ENCODE results near the gene MRPL58. TPM values are rescaled to one million over a fixed set of nuclear protein-coding genes. Genes with fewer than 3 reads are reported as not detected.
A peak's percentile ranks its signal among the peaks of the same experiment; 100 is the strongest.

The MRPL58 gene
- total RNA-seq, 1 experiment from 2014 or later, result 41.9 TPM

DNA sequence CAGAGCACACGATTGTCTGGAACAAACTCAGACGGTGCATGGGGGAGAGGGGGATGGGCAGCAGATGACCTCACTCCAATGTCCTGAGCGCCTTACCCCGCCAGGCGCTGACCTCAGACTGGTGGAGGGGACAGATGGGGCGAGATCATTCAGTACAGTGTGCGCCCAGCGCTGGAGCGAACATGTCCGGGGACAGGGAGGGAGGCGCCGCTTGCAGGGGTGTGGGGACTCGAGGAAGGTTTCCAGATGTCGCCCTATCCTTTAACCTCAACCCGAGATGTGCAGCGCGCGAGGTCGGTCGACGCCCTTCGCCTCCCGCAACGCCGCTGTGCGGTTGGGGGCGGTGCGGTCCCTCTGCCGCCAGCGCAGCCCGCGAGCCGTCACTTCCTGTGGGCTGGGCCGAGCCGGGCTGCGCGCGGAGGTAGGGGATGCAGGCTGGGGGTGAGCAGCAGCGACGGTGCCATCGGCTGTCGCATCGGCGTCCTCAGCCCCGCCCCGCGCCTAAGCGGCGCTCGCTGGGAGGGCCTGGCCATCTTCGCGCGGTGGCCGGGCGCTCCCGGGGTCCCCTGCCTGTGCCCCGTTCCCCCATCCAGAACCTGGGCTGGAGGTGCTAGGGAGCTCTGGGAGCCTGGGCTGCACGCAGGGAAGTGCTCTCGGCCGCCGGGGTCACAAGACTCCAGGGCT is 30.3 kb upstream of the MRPL58 start (continued):
- TF ChIP-seq, protein P1, sequence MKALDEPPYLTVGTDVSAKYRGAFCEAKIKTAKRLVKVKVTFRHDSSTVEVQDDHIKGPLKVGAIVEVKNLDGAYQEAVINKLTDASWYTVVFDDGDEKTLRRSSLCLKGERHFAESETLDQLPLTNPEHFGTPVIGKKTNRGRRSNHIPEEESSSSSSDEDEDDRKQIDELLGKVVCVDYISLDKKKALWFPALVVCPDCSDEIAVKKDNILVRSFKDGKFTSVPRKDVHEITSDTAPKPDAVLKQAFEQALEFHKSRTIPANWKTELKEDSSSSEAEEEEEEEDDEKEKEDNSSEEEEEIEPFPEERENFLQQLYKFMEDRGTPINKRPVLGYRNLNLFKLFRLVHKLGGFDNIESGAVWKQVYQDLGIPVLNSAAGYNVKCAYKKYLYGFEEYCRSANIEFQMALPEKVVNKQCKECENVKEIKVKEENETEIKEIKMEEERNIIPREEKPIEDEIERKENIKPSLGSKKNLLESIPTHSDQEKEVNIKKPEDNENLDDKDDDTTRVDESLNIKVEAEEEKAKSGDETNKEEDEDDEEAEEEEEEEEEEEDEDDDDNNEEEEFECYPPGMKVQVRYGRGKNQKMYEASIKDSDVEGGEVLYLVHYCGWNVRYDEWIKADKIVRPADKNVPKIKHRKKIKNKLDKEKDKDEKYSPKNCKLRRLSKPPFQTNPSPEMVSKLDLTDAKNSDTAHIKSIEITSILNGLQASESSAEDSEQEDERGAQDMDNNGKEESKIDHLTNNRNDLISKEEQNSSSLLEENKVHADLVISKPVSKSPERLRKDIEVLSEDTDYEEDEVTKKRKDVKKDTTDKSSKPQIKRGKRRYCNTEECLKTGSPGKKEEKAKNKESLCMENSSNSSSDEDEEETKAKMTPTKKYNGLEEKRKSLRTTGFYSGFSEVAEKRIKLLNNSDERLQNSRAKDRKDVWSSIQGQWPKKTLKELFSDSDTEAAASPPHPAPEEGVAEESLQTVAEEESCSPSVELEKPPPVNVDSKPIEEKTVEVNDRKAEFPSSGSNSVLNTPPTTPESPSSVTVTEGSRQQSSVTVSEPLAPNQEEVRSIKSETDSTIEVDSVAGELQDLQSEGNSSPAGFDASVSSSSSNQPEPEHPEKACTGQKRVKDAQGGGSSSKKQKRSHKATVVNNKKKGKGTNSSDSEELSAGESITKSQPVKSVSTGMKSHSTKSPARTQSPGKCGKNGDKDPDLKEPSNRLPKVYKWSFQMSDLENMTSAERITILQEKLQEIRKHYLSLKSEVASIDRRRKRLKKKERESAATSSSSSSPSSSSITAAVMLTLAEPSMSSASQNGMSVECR (CRISPR knock-in tag; IDR thresholded peaks at IDR 0.05; ENCODE audit: borderline replicate concordance), result peak; percentile 95
- TF ChIP-seq ZNF671 (CRISPR knock-in tag; IDR thresholded peaks at IDR 0.05) (no peak), CREB1 (CRISPR knock-in tag; IDR thresholded peaks at IDR 0.05) (no peak; the same call in none of the 2 replicates), GRHL2 (CRISPR knock-in tag; IDR thresholded peaks at IDR 0.05; ENCODE audit: insufficient replicate concordance, severe bottlenecking) (no peak), ZNF423 (CRISPR knock-in tag; IDR thresholded peaks at IDR 0.05) (no peak), NFE2L1 (CRISPR knock-in tag; IDR thresholded peaks at IDR 0.05) (peak; percentile 63), SMAD3 (CRISPR knock-in tag; IDR thresholded peaks at IDR 0.05; ENCODE audit: borderline replicate concordance) (no peak), CREM (CRISPR knock-in tag; IDR thresholded peaks at IDR 0.05) (peak; percentile 82), SOX15 (CRISPR knock-in tag; IDR thresholded peaks at IDR 0.05) (no peak), NR1H2 (CRISPR knock-in tag; IDR thresholded peaks at IDR 0.05) (no peak), HMGA2 (CRISPR knock-in tag; IDR thresholded peaks at IDR 0.05) (no peak), ZNF416 (CRISPR knock-in tag; IDR thresholded peaks at IDR 0.05) (no peak), MYBL2 (CRISPR knock-in tag; IDR thresholded peaks at IDR 0.05) (no peak; the same call in none of the 2 replicates), RORB (CRISPR knock-in tag; IDR thresholded peaks at IDR 0.05) (no peak), TCF7 (CRISPR knock-in tag; IDR thresholded peaks at IDR 0.05; ENCODE audit: low read depth) (no peak), ATF1 (CRISPR knock-in tag; IDR thresholded peaks at IDR 0.05) (no peak), ZNF121 (CRISPR knock-in tag; IDR thresholded peaks at IDR 0.05) (0 out of 2 replicates have a peak, but pooled peaks have one; percentile 58), NR2C2 (CRISPR knock-in tag; IDR thresholded peaks at IDR 0.05) (no peak)
- TF ChIP-seq, protein P2, sequence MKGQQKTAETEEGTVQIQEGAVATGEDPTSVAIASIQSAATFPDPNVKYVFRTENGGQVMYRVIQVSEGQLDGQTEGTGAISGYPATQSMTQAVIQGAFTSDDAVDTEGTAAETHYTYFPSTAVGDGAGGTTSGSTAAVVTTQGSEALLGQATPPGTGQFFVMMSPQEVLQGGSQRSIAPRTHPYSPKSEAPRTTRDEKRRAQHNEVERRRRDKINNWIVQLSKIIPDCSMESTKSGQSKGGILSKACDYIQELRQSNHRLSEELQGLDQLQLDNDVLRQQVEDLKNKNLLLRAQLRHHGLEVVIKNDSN (CRISPR knock-in tag; IDR thresholded peaks at IDR 0.05), result peak; percentile 51; the same call in 1 of the 2 replicates
- TF ChIP-seq, protein P3, sequence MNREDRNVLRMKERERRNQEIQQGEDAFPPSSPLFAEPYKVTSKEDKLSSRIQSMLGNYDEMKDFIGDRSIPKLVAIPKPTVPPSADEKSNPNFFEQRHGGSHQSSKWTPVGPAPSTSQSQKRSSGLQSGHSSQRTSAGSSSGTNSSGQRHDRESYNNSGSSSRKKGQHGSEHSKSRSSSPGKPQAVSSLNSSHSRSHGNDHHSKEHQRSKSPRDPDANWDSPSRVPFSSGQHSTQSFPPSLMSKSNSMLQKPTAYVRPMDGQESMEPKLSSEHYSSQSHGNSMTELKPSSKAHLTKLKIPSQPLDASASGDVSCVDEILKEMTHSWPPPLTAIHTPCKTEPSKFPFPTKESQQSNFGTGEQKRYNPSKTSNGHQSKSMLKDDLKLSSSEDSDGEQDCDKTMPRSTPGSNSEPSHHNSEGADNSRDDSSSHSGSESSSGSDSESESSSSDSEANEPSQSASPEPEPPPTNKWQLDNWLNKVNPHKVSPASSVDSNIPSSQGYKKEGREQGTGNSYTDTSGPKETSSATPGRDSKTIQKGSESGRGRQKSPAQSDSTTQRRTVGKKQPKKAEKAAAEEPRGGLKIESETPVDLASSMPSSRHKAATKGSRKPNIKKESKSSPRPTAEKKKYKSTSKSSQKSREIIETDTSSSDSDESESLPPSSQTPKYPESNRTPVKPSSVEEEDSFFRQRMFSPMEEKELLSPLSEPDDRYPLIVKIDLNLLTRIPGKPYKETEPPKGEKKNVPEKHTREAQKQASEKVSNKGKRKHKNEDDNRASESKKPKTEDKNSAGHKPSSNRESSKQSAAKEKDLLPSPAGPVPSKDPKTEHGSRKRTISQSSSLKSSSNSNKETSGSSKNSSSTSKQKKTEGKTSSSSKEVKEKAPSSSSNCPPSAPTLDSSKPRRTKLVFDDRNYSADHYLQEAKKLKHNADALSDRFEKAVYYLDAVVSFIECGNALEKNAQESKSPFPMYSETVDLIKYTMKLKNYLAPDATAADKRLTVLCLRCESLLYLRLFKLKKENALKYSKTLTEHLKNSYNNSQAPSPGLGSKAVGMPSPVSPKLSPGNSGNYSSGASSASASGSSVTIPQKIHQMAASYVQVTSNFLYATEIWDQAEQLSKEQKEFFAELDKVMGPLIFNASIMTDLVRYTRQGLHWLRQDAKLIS (CRISPR knock-in tag; IDR thresholded peaks at IDR 0.05; ENCODE audit: borderline replicate concordance), result 0 out of 2 replicates have a peak, but pooled peaks have one; percentile 46
- TF ChIP-seq, protein P4, sequence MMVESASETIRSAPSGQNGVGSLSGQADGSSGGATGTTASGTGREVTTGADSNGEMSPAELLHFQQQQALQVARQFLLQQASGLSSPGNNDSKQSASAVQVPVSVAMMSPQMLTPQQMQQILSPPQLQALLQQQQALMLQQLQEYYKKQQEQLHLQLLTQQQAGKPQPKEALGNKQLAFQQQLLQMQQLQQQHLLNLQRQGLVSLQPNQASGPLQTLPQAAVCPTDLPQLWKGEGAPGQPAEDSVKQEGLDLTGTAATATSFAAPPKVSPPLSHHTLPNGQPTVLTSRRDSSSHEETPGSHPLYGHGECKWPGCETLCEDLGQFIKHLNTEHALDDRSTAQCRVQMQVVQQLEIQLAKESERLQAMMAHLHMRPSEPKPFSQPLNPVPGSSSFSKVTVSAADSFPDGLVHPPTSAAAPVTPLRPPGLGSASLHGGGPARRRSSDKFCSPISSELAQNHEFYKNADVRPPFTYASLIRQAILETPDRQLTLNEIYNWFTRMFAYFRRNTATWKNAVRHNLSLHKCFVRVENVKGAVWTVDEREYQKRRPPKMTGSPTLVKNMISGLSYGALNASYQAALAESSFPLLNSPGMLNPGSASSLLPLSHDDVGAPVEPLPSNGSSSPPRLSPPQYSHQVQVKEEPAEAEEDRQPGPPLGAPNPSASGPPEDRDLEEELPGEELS (CRISPR knock-in tag; IDR thresholded peaks at IDR 0.05), result peak; percentile 89
- TF ChIP-seq, protein P5, sequence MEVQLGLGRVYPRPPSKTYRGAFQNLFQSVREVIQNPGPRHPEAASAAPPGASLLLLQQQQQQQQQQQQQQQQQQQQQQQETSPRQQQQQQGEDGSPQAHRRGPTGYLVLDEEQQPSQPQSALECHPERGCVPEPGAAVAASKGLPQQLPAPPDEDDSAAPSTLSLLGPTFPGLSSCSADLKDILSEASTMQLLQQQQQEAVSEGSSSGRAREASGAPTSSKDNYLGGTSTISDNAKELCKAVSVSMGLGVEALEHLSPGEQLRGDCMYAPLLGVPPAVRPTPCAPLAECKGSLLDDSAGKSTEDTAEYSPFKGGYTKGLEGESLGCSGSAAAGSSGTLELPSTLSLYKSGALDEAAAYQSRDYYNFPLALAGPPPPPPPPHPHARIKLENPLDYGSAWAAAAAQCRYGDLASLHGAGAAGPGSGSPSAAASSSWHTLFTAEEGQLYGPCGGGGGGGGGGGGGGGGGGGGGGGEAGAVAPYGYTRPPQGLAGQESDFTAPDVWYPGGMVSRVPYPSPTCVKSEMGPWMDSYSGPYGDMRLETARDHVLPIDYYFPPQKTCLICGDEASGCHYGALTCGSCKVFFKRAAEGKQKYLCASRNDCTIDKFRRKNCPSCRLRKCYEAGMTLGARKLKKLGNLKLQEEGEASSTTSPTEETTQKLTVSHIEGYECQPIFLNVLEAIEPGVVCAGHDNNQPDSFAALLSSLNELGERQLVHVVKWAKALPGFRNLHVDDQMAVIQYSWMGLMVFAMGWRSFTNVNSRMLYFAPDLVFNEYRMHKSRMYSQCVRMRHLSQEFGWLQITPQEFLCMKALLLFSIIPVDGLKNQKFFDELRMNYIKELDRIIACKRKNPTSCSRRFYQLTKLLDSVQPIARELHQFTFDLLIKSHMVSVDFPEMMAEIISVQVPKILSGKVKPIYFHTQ (CRISPR knock-in tag; IDR thresholded peaks at IDR 0.05), result no peak
- TF ChIP-seq, protein P6, sequence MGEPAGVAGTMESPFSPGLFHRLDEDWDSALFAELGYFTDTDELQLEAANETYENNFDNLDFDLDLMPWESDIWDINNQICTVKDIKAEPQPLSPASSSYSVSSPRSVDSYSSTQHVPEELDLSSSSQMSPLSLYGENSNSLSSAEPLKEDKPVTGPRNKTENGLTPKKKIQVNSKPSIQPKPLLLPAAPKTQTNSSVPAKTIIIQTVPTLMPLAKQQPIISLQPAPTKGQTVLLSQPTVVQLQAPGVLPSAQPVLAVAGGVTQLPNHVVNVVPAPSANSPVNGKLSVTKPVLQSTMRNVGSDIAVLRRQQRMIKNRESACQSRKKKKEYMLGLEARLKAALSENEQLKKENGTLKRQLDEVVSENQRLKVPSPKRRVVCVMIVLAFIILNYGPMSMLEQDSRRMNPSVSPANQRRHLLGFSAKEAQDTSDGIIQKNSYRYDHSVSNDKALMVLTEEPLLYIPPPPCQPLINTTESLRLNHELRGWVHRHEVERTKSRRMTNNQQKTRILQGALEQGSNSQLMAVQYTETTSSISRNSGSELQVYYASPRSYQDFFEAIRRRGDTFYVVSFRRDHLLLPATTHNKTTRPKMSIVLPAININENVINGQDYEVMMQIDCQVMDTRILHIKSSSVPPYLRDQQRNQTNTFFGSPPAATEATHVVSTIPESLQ (CRISPR knock-in tag; IDR thresholded peaks at IDR 0.05), result no peak
- TF ChIP-seq, protein P7, sequence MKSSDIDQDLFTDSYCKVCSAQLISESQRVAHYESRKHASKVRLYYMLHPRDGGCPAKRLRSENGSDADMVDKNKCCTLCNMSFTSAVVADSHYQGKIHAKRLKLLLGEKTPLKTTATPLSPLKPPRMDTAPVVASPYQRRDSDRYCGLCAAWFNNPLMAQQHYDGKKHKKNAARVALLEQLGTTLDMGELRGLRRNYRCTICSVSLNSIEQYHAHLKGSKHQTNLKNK (CRISPR knock-in tag; IDR thresholded peaks at IDR 0.05), result no peak

Measured in WTC11 (cell line).